CMK (cell line): ENCODE data around the gene EPS8L3.

ENCODE experiments used
- DNase-seq: peaks from one replicate; pipeline ENCODE4 v3.0.0-alpha.2; 2010; ENCODE audit warnings: low read depth

Gene EPS8L3

GRCh38 chr1:109739738-109740614 is 23.7 kb downstream of the EPS8L3 start:
- peak; percentile 42 for DNase-seq

GRCh38 chr1:109733236-109733870 is 30.4 kb downstream of the EPS8L3 start:
- no peak for DNase-seq

- DNase-seq = no peak
These were observed 31.3 kb downstream of the EPS8L3 start for GRCh38 chr1:109732390-109732881.

DNA sequence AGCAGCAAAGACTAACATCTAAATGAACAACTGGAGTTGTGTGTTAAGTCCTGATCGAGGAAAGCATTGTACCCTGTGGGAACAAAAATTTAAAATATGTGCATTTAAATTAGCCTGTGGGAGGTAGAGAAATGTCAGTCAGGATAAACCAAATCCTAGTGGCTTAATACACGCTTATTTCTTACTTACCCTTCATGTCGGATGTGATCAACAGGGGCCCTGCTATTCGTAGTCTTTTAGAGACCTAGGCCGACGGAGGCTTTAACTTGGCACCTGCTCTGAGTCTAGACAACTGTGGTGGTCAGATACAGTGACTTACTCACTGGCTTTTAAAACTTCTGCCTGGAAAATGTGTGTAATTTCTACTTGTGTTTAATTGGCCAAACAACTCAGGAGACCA is 33.1 kb downstream of the EPS8L3 start:
- no peak for DNase-seq

DNA sequence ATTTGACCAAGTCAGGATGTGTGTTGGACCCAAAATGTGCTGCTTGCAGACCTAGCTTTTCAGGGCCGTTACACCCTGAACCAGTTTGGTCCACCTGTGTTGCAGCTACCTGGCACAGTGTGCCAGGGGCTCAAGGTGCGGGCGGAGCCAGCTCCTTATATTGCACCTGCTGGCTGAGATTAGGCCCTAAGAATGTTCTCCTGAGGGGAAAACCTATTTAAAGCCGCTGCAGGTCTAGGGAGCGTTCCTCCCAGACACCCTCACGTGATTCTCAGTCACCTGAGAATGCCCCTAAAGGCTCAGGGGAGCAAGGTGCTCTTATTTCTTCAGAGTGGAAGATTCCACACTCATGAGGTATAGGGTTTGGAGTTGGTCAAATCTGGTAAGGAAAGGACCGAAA is 34.9 kb downstream of the EPS8L3 start:
- DNase-seq = no peak

GRCh38 chr1:109726728-109727373 is 36.9 kb downstream of the EPS8L3 start:
- DNase-seq = no peak

DNA sequence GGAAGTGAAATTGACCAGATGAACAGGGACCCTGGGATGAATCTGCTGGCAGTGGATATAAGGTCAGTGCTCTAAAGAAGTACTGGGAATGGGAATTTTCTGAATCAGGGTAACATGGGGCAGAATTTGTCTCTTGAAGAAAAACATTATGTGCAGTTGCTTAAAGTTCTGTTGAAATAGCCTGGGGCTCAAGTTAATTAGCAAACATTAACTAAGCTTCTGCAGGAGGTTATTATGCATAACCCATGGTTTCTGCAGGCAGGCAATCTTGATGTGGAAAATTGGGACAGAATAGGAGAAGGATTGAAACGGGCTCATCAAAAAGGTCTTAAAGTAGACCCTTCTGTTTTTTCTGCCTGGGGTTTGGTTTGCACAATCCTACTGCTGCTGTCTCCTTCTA is 37.7 kb downstream of the EPS8L3 start:
- no peak for DNase-seq

GRCh38 chr1:109725510-109725909 is 38.2 kb downstream of the EPS8L3 start:
- no peak for DNase-seq

GRCh38 chr1:109724933-109725332 is 38.8 kb downstream of the EPS8L3 start:
- DNase-seq = no peak

DNA sequence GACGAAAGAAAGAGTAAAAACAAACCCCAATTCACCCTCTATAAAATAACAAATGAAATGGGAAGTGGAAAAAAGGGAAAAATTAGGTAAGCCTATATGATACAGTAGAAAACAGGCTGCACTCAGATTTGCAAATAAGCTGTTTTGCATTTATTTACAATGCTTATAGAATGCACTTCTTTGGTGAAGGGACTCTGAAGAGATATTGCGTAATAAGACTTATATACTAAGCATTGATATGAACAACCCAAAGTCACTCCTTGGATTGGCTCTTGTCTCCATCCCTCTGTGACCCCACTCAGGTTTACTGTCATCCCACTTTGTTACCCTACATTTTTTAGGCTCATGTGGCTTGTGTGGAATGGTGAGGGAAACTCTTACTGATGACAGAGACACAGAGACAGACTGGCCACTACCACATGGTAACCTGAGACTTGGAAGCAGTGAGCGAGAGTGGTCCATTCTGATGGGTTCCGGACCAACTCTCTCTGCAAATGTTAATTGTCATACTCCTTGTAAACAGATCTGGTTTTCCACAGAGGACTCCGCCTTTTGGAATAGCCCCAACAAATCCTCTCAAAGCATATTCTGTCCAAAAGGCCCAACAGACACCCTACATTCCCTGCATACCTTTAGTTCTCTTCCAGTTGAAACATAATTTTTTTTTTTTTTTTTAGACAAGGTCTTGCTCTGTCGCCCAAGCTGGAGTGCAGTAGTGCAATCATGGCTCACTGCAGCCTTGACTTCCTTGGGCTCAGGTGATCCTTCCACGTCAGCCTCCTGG is 40.6 kb downstream of the EPS8L3 start:
- DNase-seq = no peak

DNA sequence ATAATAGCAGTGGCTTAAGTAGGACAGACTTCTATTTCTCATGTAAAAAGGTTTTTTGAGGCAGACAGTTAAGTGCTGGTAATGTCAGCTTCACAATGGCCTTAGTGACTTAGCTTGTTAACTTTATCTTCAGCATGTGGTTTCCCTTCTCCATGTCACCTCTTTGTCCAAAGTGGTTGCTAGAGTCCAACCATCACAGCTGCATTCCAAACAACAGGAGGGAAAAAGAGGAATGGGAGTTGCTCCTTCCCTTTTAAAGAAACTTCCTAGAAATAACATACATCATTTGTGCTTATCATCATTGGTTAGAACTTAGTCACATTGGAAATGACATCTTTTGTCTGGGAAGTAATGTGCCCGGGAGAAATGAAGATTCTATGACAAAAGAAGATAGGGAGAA is 41.8 kb downstream of the EPS8L3 start:
- no peak for DNase-seq

DNA sequence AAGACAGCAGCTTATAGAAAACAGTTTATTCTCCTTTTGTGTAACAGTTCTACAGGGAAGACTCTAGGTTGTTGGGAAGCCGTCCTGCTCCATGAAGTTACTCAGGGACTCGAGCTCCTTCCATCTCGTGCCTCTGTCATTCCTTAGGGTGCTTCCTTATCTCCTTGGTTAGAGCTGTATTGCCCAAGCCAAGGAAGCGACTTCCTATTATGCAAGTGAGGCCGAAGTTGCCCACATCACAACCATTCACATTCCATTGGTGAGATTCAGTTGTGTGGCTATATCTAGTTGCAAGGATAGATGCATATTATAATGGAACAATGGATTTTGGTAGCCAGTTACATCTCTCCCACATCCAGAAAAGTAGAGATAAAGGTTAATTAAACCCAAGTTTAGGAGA is 42.7 kb downstream of the EPS8L3 start:
- no peak for DNase-seq

DNA sequence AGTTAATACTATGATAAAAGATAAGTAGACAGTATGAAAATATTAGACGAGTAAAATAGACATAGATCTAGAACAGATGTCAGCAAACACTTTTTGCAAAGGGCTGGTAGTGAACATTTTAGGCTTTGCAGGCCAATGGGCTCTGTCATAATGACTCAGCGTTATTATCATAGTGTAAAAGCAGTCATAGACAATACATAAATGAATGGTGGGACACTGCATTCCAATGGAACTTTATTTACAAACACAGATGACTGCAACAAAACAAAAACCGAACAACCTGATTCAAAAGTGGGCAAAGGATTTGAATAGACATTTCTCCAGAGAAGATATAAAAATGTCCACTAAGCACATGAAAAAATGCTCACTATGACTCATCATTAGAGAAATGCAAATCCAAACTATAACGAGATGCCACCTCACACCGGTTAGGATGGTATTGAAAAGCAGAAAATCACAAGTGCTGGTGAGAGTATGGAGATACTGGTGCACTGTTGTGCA is 44.3 kb downstream of the EPS8L3 start:
- no peak for DNase-seq

DNA sequence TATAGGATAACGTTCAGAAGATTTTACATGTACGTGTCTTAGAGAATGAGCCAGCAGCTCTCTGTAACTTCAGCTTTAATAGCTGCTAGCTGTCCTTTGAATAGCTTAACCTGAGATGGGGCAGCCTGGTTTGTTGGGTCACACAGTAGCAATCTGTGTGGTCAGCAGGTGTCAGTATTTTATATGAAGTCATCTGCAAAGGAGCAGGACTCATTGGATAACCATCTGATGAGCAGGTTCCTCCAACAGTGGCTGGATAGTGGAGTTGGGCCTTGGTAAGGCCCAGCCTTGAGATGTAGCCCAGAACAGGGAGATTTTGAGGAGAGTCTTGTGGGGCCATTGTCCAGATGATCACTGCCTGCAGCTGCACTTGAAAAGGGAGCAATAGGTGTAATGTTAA is 45.2 kb downstream of the EPS8L3 start:
- no peak for DNase-seq

GRCh38 chr1:109717729-109718128 is 46.0 kb downstream of the EPS8L3 start:
- no peak for DNase-seq

GRCh38 chr1:109716570-109717090 is 47.1 kb downstream of the EPS8L3 start:
- no peak for DNase-seq

DNA sequence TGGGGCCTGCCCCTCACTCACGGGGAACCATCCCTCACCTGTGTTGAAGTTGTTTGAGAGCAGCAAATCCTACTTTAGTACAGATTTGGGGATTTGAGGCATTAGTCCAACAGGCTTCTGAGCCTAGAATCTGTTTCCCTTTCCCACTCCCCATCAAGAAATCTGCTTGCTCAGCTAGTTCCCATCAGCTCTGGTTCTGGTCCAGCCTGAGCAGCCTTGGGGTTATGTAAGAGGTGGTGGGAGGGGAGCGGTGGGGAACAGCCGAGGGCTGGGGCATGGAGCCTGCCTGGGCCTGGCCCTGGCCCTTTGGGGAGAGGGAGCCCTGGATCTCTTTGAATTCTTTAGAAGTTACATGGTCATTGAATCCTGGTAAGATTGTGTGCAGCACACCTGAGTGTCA is 47.6 kb downstream of the EPS8L3 start:
- DNase-seq = no peak

- DNase-seq = no peak
These were observed 48.9 kb downstream of the EPS8L3 start for GRCh38 chr1:109714661-109715372.

DNA sequence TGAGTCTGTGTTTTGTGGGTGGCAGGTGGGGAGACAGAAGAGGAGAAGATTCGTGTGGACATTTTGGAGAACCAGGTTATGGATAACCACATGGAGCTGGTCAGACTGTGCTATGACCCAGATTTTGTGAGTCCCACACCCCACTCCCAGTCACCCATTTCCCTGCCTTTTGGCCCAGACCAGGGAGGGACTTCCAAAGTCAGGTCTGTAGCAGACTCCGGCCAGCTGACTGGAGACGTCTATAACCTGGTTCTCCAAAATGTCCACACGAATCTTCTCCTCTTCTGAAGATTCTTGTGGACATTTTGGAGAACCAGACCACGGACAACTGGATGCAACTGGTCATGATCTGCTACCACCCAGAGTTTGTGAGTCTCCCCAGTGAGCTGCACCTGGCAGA is 50.1 kb downstream of the EPS8L3 start:
- DNase-seq = no peak

GRCh38 chr1:109712321-109712864 is 51.3 kb downstream of the EPS8L3 start:
- DNase-seq = no peak
